Endodermal cell (in vitro differentiated cells): Measurements from ENCODE around the gene ARID4A. TPM values are rescaled to one million over a fixed set of nuclear protein-coding genes. Genes with fewer than 3 reads are reported as not detected.

Source experiments
- DNase-seq: peaks from one replicate; pipeline ENCODE4 v3.0.0-alpha.2; 2017
- H3K27ac ChIP-seq: 2 replicates; pipeline ENCODE4 v1.5.1; 2013; ENCODE audit warnings: mild to moderate bottlenecking, low read depth, low read length, moderate library complexity
- H3K27me3 ChIP-seq: 2 replicates; pipeline ENCODE4 v1.6.1; 2013; ENCODE audit warnings: mild to moderate bottlenecking, low read length, moderate library complexity; ENCODE audit not compliant: insufficient read depth, control insufficient read depth, poor library complexity, severe bottlenecking
- H3K36me3 ChIP-seq: 2 replicates; pipeline ENCODE4 v1.7.0; 2013; ENCODE audit warnings: mild to moderate bottlenecking, low read length, moderate library complexity; ENCODE audit not compliant: control insufficient read depth, insufficient read depth
- H3K4me1 ChIP-seq: one replicate; pipeline ENCODE4 v1.7.0; 2013; ENCODE audit warnings: low read length; ENCODE audit not compliant: control insufficient read depth, insufficient read depth
- H3K4me3 ChIP-seq: 2 replicates; pipeline ENCODE4 v1.5.1; 2013; ENCODE audit warnings: mild to moderate bottlenecking, low read length, moderate library complexity
- H3K9ac ChIP-seq: 2 replicates; pipeline ENCODE4 v1.6.1; 2013; ENCODE audit warnings: mild to moderate bottlenecking, low read length, moderate library complexity; ENCODE audit not compliant: poor library complexity, severe bottlenecking; ENCODE audit errors: extremely low read depth
- H3K9me3 ChIP-seq: 2 replicates; pipeline ENCODE4 v1.6.1; 2013; ENCODE audit warnings: mild to moderate bottlenecking, low read length, moderate library complexity; ENCODE audit not compliant: control insufficient read depth
- H3K27ac Mint-ChIP-seq: 2 replicates; pipeline ENCODE4 v1.8.0; 2020; ENCODE audit warnings: mixed read lengths
- H3K27me3 Mint-ChIP-seq: 2 replicates; pipeline ENCODE4 v1.8.0; 2021; ENCODE audit warnings: mild to moderate bottlenecking, mixed read lengths; ENCODE audit not compliant: insufficient read depth
- H3K36me3 Mint-ChIP-seq: 2 replicates; pipeline ENCODE4 v1.8.0; 2020; ENCODE audit warnings: low read depth, mixed read lengths
- H3K4me1 Mint-ChIP-seq: 2 replicates; pipeline ENCODE4 v1.8.0; 2020; ENCODE audit warnings: mixed read lengths
- H3K4me3 Mint-ChIP-seq: 2 replicates; pipeline ENCODE4 v1.8.0; 2020; ENCODE audit warnings: mild to moderate bottlenecking, moderate library complexity, mixed read lengths
- H3K9me3 Mint-ChIP-seq: 2 replicates; pipeline ENCODE4 v1.8.0; 2020; ENCODE audit warnings: mild to moderate bottlenecking, mixed read lengths
- WGBS, 2 experiments: methylation state at CpG; one replicate each; pipeline versions ENCODE4 v1.1.5 to v1.1.7; 2013; ENCODE audit warnings: missing lambda C conversion rate in 2 of 2, mixed read lengths in 1 of 2; ENCODE audit not compliant: insufficient coverage in 1 of 2, insufficient read length in 1 of 2; 5-methylcytosine and 5-hydroxymethylcytosine counted together
- total RNA-seq, 2 donors: library from RNA; stranded (reverse); fragmentation: NEBNext Ultra II Directional in 1 of 2; extraction: Animal tissue kit (Norgen Biotek cat#: 25700) in 1 of 2; gene quantifications; 2 replicates in 1 of 2; 3 replicates in 1 of 2; pipeline ENCODE4 v1.2.1, GENCODE V29; 2021
- TF ChIP-seq, protein P1 (sequence below): fragments of 200-600 bp; sonication (generic); conservative IDR thresholded peaks from 2 replicates; pipeline ENCODE4 v1.5.0; 2021; ENCODE audit warnings: antibody characterized with exemption, mild to moderate bottlenecking

The ARID4A gene
- total RNA-seq, 2 donors from 2014 or later = 22.1 to 24.5 TPM

DNA sequence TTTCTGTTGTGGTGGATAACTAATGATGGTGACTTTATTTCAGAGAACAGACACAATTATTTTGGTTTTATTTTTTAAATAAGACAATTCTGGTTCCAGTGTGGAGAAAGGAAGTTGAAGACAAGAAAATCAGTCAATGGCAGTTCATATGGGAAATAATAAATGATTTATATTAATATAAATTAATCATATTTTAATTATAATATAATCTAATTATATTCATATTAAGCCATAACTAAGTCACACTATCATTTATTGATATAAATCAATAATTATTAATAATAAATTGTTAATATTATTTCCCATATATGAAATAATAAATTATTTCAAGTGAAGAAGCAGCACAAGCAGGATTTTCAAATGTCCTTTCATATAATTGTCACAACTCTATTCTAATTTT lies 100.1 kb downstream of the ARID4A start:
- Histone ChIP-seq H3K36me3 (no peaks in the 10 kb centered on the region), H3K27me3 (peaks cover 12% of the 10 kb centered on the region), H3K4me3 (no peak overlapping the region), H3K9ac (no peak overlapping the region), H3K9me3 (no peaks in the 10 kb centered on the region), H3K4me1 (no peaks in the 10 kb centered on the region), H3K27ac (no peak overlapping the region)
- TF ChIP-seq, protein P1, sequence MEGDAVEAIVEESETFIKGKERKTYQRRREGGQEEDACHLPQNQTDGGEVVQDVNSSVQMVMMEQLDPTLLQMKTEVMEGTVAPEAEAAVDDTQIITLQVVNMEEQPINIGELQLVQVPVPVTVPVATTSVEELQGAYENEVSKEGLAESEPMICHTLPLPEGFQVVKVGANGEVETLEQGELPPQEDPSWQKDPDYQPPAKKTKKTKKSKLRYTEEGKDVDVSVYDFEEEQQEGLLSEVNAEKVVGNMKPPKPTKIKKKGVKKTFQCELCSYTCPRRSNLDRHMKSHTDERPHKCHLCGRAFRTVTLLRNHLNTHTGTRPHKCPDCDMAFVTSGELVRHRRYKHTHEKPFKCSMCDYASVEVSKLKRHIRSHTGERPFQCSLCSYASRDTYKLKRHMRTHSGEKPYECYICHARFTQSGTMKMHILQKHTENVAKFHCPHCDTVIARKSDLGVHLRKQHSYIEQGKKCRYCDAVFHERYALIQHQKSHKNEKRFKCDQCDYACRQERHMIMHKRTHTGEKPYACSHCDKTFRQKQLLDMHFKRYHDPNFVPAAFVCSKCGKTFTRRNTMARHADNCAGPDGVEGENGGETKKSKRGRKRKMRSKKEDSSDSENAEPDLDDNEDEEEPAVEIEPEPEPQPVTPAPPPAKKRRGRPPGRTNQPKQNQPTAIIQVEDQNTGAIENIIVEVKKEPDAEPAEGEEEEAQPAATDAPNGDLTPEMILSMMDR = no peak
- no peak for DNase-seq
- H3K4me1 Mint-ChIP-seq = peaks cover 3% of the 10 kb centered on the region
- H3K4me3 Mint-ChIP-seq = no peak overlapping the region
- H3K36me3 Mint-ChIP-seq = peaks cover 2% of the 10 kb centered on the region
- no peaks in the 10 kb centered on the region for H3K9me3 Mint-ChIP-seq
- H3K27ac Mint-ChIP-seq = no peak overlapping the region
- peaks cover 35% of the 10 kb centered on the region for H3K27me3 Mint-ChIP-seq

DNA sequence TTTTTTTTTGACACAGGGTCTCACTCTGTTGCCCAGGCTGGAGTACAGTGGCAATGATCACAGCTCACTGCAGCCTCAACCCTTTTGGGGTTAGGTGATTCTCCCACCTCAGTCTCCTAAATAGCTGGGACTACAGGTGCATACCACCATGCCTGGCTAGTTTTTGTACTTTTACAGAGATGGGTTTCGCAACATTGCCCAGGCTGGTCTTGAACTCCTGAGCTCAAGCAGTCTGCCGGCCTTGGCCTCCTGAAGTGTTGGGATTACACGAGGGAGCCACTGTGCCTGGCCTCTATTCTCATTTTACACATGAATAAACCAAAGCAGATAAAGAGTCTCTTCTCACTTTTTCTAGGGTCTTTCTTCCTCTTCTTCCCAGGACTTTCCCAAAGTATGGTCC lies 100.5 kb downstream of the ARID4A start:
- Histone ChIP-seq H3K9me3 (no peaks in the 10 kb centered on the region), H3K27ac (no peak overlapping the region), H3K9ac (no peak overlapping the region), H3K4me3 (no peak overlapping the region), H3K4me1 (no peaks in the 10 kb centered on the region), H3K27me3 (peaks cover 12% of the 10 kb centered on the region), H3K36me3 (no peaks in the 10 kb centered on the region)
- Mint-ChIP-seq H3K9me3 (no peaks in the 10 kb centered on the region), H3K4me3 (no peak overlapping the region), H3K4me1 (peaks cover 3% of the 10 kb centered on the region), H3K27me3 (peaks cover 33% of the 10 kb centered on the region), H3K27ac (no peak overlapping the region), H3K36me3 (peaks cover 2% of the 10 kb centered on the region)
- DNase-seq = no peak
- TF ChIP-seq, protein P1 = no peak
- WGBS, 2 experiments = 92 to 94% methylated on average over 3 of the region's 3 CpGs

DNA sequence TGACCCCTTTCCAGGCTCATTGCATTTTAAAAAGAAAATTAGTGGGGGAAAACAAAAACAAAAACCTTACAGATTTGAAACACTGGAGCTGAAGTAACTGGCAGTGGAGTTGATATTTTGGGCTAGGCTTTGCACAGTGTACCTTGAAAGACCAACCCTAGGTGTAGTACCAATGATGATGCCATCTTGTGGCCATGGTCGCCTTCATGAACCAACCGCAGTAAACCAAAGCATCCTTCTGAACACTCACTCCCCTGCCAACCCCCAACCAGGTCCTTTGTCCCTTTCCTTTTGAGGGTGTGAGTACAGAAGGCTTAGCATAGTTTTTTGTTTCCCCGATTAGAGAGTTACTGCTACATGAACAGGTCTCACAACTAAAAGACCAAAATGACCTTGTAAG lies 103.2 kb downstream of the ARID4A start:
- Histone ChIP-seq H3K4me1 (no peaks in the 10 kb centered on the region), H3K27me3 (peaks cover 10% of the 10 kb centered on the region), H3K36me3 (peaks cover 13% of the 10 kb centered on the region), H3K9ac (no peak overlapping the region), H3K9me3 (no peaks in the 10 kb centered on the region), H3K27ac (no peak overlapping the region), H3K4me3 (no peak overlapping the region)
- Mint-ChIP-seq H3K4me1 (no peaks in the 10 kb centered on the region), H3K27ac (no peak overlapping the region), H3K4me3 (no peak overlapping the region), H3K9me3 (no peaks in the 10 kb centered on the region), H3K36me3 (peaks cover 2% of the 10 kb centered on the region), H3K27me3 (peaks cover 16% of the 10 kb centered on the region)
- DNase-seq = no peak
- 83 to 87% methylated on average over 1 to 3 of the region's 3 CpGs for WGBS, 2 experiments
- TF ChIP-seq, protein P1 = peak; percentile 23
